CD4-positive, alpha-beta T cell treated with Interleukin-10 for 1 hour (primary cell): ENCODE results near the gene SLC17A9.
A peak's percentile ranks its signal among the peaks of the same experiment; 100 is the strongest.
"Not testable (repeated sequence)": the region's sequence is repeated elsewhere in the genome, so short reads cannot be mapped to it uniquely, and the experiment has no call there.

ENCODE experiments used
- DNase-seq: peaks from one replicate; pipeline ENCODE4 v3.0.0-alpha.2; 2020

The SLC17A9 gene

GRCh38 chr20:62921119-62921687 lies 31.3 kb upstream of the SLC17A9 start:
- peak; percentile 75 for DNase-seq

GRCh38 chr20:62922451-62922921 lies 30.0 kb upstream of the SLC17A9 start:
- peak; percentile 74 for DNase-seq

- DNase-seq, result not testable (repeated sequence)
These were observed 29.3 kb upstream of the SLC17A9 start for GRCh38 chr20:62923059-62923668.

DNA sequence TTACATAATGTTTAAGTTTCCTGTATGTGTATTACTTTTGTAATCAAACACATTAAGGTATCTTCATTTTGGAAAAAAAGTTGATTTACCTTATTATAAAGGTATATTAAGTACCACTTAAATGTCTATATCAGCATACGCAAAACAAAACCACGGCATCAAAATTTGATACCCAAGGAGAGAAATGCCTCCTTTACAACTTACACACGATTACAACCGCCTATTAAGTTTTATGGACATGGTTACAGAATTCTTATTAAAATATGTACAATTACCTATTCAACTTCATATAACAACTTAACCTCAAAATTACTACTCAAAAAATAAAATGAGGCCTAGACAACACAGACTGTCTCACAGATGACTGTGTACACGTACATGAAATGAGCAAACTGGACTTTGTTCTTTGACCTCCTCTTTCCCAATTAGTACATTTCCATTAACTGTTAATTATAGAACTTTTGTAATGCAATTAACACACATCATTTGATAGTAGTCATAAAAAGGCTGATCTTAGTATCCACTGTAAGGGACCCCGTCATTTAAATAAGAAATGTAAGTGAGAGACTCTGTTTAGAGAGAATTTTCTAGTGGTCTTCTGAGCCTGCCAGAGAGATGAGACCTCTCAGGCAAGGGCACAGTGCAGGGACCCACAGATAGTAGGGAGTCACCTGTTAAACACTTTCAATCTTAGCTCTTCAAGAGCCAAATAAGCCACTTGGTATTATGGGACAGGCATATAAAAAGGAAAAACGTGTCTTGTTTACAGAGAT lies 28.7 kb upstream of the SLC17A9 start:
- DNase-seq, result no peak

DNA sequence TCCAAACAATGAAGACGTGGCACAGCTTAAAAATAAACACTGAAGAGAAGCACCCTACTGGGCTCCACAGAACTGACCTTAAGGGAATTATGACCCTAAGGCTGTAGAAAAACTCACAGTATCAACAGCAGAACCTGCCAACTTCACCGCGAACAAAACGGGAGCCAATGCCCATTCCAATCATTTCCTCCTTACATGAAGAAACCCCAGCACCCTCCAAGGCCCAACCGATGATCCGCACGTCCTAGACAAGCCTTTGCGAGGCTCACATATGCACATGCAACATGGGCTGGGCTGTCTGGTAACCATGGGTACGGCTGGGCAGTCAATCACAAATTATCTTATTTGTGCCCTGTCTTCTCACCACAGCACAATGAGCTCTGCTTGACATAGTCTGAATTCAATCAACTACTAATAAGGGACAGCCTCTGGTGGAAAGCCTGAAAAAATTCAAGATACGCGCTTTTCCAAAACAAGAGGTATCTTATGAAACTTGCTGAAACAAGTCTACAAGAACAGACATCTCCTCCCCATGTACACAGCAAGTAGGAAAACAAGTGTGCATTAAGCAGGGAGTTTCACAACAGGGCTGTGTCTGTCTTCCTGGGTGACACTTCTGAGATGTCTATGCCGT lies 27.9 kb upstream of the SLC17A9 start:
- DNase-seq, result peak; percentile 63

- no peak for DNase-seq
These were observed 27.5 kb upstream of the SLC17A9 start for GRCh38 chr20:62925076-62925419.

GRCh38 chr20:62925420-62926228 lies 26.9 kb upstream of the SLC17A9 start:
- DNase-seq, result peak; percentile 62

GRCh38 chr20:62926229-62927127 lies 26.0 kb upstream of the SLC17A9 start, which contains the start of gene DIDO1:
DIDO1 (minus strand) TSS chr20:62926505.
- DNase-seq, result peak; percentile 92

DNA sequence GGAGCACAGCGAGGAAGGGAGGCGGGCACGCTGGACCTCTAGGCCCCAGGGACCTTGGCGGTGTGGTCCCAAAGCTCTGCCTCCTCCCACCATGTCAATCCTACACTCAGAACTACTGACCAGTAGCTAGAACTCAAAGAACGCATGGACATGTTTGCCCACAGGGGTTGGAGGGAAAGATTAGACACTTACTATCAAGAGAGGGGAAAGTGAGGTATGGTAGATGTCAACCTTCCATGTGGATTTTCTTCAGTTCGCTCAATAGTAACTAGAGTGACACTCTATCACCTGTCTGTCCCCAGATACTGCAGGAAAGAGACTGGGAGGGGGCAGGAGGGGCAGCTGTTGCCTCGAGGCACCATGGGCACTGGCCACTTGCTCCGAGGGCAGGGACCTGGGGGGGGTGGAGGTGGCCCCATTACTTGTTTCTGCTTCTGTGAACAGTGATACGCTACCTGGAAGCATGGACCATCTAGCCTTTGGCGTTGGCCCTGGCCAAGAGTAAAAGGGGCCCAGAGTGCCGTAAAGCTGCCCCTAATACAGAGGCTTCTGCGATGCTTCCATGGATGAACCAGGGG lies 25.3 kb upstream of the SLC17A9 start:
- no peak for DNase-seq

DNA sequence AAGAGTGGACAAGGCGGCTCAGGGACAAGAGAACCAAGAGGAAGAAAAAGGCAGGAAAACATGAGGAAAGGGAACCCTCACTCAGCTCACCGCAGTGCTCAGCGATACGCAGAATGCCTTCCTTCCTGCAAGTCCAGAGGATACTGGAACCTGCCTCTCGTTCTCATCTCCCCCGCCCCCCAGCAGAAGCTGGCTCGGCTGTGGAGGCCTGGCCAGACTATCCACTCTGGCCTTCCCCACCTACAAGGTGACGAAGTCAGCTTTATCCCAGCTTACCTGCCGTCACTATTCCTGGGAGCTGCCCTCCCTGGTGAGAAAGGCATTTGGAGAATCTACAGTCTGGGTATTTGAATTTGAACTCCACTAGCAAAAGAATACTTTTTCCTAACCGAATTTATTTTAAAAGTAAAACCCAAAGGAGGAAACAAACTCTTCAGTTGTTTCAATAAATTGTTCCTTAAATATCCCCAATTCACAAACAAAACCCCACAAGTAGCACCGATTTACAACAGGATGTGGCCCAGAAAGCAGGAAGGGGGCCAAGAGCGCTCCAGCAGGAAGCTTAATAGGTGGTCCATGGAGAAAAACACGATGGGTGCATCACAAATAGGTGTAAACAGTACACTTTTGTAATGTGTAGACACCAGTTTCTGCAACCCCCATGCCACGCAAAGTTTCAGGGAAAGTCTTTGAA lies 24.1 kb upstream of the SLC17A9 start:
- peak; percentile 28 for DNase-seq

DNA sequence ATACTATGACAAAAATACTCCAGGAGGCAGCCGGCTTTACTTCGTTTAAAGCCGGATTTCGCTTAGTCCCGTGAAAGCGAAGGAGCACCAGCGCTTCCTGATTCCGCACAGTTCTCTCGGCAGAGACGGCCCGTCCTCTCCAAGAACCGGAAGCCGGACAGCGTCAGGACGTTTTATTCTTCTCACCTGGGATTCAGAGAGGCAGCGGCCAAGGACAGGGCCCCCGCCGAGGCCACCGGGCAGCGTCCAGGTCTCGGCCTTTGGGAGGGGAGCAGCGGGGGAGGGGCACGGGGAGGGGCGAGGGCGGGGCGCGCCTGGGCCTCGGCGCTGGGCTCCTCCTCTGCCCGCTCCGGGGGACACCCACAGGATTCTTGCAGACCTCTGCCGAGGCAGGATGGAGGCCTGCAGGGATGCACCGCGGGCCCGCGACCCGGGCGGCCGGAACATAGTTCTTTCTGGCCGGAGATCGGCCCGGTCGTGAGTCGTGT lies 23.4 kb upstream of the SLC17A9 start:
- peak; percentile 59 for DNase-seq

DNA sequence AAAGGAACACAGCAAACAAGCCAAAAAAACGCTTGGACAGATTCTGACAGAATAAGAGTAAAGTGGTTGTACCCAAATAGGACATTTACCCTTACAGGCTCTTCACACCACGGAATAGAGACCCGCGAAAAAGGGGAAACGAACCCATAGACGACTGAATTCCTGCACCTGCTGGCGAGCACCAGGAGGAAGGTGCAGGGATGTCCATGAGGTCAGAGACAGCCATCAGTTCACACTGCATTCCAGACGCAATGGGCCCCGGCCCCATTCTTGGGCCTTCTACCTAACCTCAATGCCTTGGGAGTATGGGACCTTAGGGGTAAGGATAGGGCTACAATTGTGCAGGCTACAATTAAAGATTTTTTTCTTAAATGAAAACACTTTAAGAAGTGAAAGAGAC lies 21.0 kb upstream of the SLC17A9 start:
- DNase-seq, result no peak

DNA sequence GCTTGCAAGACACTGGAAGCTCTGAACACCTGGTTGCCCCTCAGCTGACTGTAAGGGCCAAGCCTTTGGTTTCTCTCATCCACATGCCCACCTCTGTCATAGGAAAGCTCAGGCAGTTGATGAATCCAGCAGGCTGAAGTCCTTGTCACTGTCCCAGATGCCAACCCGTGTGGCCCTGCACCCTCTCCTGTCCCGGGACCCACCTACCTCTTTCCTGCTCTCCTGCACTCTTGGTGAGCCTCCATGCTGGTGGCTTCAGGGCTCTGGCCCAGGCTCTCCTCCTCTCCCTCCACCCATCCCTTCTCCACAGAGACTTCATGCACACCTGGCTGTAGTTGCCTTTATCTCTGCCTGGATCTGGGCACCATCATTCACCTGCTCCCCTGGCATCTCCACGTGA lies 18.5 kb upstream of the SLC17A9 start:
- no peak for DNase-seq

DNA sequence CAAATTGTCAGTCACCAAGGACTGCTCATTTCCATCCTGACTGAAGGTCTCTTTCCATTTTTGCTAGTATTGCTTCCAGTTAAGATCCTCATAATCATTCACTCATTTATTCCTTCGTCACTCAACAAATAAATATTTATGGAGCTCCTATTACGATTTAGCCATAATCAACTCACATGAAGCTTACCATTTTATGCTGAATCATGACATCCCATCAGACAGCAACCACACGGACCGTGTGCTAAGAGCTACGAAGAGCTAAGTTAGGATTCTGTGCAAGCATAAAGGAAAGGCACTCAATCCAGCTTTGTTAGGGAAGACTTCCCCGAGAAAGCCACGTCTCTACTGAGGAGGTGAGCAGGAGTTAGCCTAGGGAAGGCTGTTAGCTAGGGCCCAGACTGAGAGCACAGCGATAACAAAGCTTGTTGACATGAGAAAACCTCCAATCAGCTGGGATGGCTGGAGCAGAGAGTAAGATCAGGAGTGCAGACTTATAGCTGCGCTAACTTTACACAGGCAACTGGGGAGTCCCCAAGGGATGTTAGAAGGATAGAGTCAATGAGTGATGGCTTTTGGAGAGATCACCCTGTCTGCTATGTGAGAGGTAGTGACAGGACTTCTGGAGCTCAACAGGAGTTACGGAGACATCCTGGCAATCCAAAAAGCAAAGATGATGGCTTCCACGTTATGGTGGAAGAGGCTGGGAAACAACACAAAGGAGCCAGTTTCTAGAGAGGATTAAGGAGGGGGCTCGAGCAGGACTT lies 17.1 kb upstream of the SLC17A9 start:
- DNase-seq, result no peak

DNA sequence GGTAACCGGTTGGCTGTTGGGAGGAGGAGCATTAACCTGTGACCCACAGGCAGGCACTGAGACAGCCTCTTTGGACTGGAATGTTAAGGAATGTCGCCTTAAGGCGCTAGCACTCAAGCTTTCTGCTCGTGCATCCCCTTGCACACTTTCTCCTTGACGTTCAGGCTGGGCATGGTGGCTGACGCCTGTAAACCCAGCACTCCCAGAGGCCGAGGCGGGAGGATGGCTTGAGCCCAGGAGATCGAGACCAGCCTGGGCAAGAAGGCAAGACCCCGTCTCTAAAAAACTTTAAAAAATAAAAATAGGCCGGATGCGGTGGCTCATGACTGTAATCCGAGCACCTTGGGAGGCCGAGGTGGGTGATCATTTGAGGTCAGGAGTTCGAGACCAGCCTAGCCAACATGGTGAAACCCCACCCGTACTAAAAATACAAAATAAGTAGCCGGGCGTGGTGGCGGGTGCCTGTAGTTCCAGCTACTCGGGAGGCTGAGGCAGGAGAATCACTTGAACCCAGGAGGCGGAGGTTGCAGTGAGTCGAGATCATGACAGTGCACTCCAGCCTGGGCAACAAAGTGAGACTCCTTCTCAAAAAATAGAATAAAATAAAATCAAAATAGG lies 16.4 kb upstream of the SLC17A9 start:
- no peak for DNase-seq

GRCh38 chr20:62937268-62938104 lies 15.0 kb upstream of the SLC17A9 start:
- peak; percentile 98 for DNase-seq

GRCh38 chr20:62938105-62938888 lies 14.2 kb upstream of the SLC17A9 start, which contains the start of gene GID8:
GID8 (plus strand) TSS chr20:62938147; CDS start chr20:62941503, 3,356 bp downstream.
- DNase-seq, result no peak
